Measurements from ENCODE around the gene RPLP2.

The RPLP2 gene

GRCh38 chr11:839280-839623 is 29.5 kb downstream of the RPLP2 start:
- DNase-seq, result no peak

- no peak for DNase-seq
These were observed 30.3 kb downstream of the RPLP2 start for GRCh38 chr11:839875-840617.

- DNase-seq, result no peak
These were observed 32.2 kb downstream of the RPLP2 start for GRCh38 chr11:841981-842369.

GRCh38 chr11:842370-843002 is 32.7 kb downstream of the RPLP2 start, which contains the start of the genes POLR2L and TSPAN4:
POLR2L (minus strand) TSS chr11:842529; CDS start chr11:842508, 21 bp downstream.
TSPAN4 (plus strand) TSS chr11:842852; CDS start chr11:850305, 7,453 bp downstream.
- DNase-seq, result peak; percentile 90

GRCh38 chr11:843086-843734 is 33.4 kb downstream of the RPLP2 start:
- no peak for DNase-seq

GRCh38 chr11:843818-844692 is 34.3 kb downstream of the RPLP2 start:
- no peak for DNase-seq

- peak; percentile 28 for DNase-seq
These were observed 35.2 kb downstream of the RPLP2 start for GRCh38 chr11:844693-845644.

- no peak for DNase-seq
These were observed 36.2 kb downstream of the RPLP2 start for GRCh38 chr11:845872-846495.

GRCh38 chr11:846496-847098 is 36.8 kb downstream of the RPLP2 start:
- no peak for DNase-seq

- DNase-seq, result no peak
These were observed 38.1 kb downstream of the RPLP2 start for GRCh38 chr11:847876-848275.

- DNase-seq, result peak; percentile 65
These were observed 38.7 kb downstream of the RPLP2 start for GRCh38 chr11:848380-848931.

- DNase-seq, result peak; percentile 70
These were observed 39.5 kb downstream of the RPLP2 start for GRCh38 chr11:849104-849824.

GRCh38 chr11:849951-850774 is 40.4 kb downstream of the RPLP2 start:
- peak; percentile 42 for DNase-seq

GRCh38 chr11:850775-851763 is 41.3 kb downstream of the RPLP2 start:
- peak; percentile 46 for DNase-seq

GRCh38 chr11:852762-853161 is 43.0 kb downstream of the RPLP2 start:
- no peak for DNase-seq

GRCh38 chr11:853682-854448 is 44.1 kb downstream of the RPLP2 start:
- DNase-seq, result no peak
